Fibroblast of mammary gland (primary cell): ENCODE data around the gene TEAD2.
A peak's percentile ranks its signal among the peaks of the same experiment; 100 is the strongest.

Experiments
- DNase-seq: peaks from one replicate; pipeline ENCODE4 v3.0.0-alpha.2; 2010; ENCODE audit warnings: low read depth
- H3K4me3 ChIP-seq: 2 replicates; pipeline ENCODE4 v1.5.1; 2011; ENCODE audit warnings: low read depth, mild to moderate bottlenecking, low read length, moderate library complexity; ENCODE audit not compliant: control insufficient read depth
- TF ChIP-seq, protein P1 (sequence below): conservative IDR thresholded peaks from 2 replicates; pipeline ENCODE4 v1.5.1; 2011; ENCODE audit warnings: low read depth, low read length, inconsistent platforms; ENCODE audit not compliant: control insufficient read depth, insufficient read depth

Gene TEAD2

DNA sequence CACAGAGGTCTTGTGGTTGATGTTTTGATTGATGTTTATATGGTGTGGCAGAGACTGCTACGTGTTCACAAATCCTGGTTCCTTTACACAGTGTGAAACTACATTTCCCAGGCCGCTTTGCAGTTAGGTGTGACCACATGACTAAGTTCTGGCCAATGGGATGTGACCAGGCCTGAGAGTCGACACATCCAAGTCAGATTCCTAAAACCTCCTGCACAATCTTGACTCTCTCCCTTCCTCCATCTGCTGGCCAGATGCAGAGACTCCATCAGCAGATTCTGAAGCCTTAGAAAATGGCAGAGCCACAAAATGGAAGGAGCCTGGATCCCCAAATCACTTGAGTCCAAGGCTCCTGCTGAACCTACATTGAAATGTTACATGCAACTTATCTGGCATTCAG, 14.4 kb downstream of the TEAD2 start:
- TF ChIP-seq, protein P1, sequence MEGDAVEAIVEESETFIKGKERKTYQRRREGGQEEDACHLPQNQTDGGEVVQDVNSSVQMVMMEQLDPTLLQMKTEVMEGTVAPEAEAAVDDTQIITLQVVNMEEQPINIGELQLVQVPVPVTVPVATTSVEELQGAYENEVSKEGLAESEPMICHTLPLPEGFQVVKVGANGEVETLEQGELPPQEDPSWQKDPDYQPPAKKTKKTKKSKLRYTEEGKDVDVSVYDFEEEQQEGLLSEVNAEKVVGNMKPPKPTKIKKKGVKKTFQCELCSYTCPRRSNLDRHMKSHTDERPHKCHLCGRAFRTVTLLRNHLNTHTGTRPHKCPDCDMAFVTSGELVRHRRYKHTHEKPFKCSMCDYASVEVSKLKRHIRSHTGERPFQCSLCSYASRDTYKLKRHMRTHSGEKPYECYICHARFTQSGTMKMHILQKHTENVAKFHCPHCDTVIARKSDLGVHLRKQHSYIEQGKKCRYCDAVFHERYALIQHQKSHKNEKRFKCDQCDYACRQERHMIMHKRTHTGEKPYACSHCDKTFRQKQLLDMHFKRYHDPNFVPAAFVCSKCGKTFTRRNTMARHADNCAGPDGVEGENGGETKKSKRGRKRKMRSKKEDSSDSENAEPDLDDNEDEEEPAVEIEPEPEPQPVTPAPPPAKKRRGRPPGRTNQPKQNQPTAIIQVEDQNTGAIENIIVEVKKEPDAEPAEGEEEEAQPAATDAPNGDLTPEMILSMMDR = peak; percentile 31
- peak; percentile 86 for DNase-seq
- no peak overlapping the region for H3K4me3 ChIP-seq

DNA sequence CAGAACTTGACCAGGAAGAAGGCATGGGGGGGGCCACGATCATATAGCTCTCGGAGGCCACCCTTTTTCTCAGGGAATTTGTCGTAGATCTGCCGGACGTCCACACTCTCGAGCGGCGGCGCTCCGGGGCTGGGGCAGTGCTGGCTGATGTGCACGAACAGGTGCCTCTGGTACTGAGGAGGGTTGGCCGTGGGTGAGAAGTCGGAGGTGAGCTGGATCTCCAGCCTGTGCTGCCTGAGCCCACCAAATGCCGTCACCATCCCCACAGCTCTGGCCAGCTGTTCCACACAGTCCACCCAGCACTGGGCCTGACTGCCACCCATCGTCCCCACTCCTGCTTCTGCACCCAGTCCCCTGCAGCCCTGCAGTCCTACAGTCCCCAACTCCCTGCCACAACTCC, 15.0 kb downstream of the TEAD2 start:
- no peak for DNase-seq
- TF ChIP-seq, protein P1 = no peak
- no peak overlapping the region for H3K4me3 ChIP-seq

DNA sequence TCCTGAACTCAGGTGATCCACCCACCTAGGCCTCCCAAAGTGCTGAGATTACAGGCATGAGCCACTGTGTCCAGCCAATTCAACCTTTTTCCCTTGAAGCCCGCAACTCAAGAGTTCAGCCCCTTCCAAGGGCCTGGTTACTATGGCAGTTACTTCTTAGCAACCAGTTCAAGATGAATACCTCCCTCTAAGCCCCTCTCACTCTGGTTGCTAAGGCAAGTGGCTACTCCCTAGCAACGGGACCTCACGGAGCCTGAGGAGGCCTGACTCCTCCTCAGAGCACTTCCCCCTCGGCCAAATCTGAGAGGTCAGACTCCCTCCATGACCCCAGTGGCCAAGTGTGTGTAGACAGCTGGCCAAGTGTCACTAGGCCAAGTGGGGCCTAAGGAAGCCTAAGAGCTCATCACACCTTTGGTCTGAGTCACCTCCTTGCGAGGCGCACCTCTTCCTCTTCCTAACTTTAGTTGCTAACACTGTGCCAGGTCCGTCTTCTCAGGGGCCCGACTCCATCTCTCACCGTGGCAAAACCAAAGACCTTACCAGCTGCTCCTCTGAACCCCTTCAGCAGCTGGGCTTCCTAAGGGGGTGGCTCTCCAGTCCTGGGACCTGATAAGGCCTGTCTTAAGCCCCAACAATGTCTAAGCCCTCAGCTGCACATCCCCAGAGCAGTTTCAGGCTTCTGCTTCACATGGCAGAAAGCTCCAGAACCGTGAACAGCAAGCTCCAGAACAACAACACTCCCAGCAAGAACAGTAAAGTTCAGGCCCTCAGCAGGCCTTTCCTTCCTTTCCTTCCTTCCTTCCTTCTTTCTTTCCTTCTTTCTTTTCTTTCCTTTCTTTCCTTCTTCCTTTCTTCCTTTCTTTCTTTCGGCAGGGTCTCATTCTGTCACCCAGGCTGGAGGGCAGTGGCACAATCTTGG, 17.5 kb downstream of the TEAD2 start:
- DNase-seq = no peak
- TF ChIP-seq, protein P1 = no peak
- no peak overlapping the region for H3K4me3 ChIP-seq

DNA sequence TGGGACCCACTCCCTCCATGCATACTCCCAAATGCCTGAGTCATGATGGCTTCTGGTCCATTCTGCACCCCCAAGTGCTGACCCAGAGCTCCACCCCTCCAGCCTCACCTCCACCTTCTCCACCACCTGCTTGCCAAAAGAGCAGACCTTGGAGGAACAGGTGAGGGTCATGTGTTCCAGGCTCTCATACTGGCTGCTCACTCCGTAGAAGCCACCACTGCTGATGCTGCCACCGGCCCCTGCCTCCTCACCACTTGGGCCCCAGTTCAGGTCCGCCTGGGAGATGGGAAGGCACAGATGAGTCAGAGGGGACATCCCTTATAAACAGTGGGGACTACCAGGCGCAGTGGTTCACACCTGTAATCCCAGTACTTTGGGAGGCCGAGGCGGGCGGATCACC, 19.1 kb downstream of the TEAD2 start:
- TF ChIP-seq, protein P1 = no peak
- H3K4me3 ChIP-seq = no peak overlapping the region
- no peak for DNase-seq

DNA sequence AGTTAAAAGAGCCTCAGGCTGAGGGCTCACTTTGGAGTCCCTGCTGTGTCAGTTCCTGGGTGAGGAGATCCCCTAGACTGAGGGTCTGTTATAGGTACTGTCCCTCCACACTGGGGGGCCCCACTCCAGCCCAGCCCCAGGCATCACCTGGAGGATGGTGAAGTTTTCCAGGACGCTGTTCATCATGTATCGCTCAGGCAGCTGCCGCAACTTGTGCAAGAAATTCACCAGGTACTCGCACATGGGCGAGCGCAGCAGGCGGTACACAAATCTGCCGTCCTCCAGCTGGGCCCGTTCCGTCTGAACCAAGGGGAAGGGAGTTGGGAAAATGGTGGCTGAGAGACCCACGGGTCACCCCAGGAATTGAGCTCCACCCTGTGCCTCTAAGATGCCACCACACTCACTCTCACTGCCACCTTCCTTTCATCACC, 19.9 kb downstream of the TEAD2 start:
- TF ChIP-seq, protein P1 = no peak
- no peak for DNase-seq
- no peak overlapping the region for H3K4me3 ChIP-seq

DNA sequence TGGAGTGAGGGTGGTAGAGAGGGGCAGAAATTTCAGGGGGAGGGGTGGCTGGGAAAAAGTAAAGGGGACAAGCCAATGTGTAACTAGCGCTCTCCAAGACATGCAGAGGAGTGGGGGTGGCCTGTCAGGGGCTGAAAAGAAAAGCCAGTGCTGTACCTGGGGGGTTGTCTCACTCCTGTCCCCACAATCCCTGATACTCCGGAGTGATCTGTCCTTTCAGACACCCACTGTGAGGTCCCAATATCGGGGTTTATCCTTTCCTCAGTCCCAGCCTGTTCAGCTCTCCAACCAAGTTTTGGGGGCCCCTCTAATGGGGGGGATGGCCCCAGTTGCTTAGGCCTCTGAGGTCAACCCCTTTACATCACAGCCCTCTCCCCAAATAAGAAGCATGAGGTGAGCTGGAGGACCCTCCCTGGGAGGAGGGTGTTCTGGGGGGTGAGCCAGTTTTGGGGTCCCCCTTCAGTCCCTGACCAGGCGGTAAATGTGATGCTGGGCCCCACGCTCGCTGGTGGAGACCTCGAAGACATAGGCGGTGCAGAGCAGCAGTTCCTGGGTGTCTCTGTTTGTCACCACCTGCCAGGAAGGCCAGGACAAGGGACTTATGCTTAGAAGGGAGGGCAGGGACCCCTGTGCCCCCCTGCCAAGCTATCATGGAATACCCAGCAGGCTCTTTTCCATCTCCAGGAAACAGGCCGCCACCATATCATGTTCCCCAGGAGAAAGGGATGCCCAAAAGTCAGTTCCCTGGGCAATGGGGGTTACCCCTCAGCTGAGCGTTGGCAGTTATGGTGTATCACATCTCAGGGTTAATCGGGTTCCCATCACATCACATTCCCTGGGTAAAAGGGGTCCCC, 21.1 kb downstream of the TEAD2 start:
- DNase-seq = no peak
- TF ChIP-seq, protein P1 = no peak
- no peak overlapping the region for H3K4me3 ChIP-seq
